ENCODE results near the gene C16orf86.

- TF ChIP-seq EZH2 (IDR thresholded peaks at IDR 0.05), result no peak
- TF ChIP-seq POLR2AphosphoS5 (IDR thresholded peaks at IDR 0.05; ENCODE audit: borderline replicate concordance, low read depth, low read length), result no peak
These were observed 9.5 kb upstream of the C16orf86 start for GRCh38 chr16:67657017-67657608.

All from SK-N-MC (cell line).